ENCODE measurements around the gene FIP1L1. TPM values are rescaled to one million over a fixed set of nuclear protein-coding genes. Genes with fewer than 3 reads are reported as not detected.

The FIP1L1 gene
- total and polyA plus RNA-seq, 10 donors = 32.4 to 87.0 (median 59.9) TPM

DNA sequence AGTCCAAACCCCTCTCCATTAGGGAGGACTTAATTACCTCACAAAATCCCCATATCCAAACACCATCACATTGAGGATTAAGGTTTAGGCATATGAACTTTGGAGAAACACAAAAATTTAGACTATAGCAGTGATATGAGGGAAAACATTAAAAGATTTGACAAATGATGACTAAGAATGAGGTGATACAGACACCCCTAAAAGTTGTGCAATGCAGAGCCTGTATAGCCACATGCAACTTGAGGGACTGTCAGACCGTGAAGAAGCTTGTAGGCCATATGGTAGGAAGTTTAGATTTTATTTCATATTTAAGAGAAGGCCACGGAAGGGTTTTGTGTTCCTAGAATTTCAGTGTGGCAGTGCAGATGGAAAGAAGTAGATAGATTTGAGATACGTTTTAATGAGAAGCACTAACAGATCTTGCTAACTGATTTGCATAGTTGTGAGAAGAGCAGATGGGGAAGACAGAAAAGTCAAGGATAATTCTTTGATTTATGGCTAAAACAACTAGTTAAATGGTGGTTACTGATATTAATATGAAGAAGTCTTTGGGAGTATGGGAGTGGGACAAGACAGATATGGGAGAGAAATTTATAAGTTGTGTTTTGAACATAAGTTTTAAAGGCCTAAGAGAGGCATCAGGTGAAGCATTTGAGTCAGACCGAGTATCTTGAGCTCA is 5.5 kb upstream of the FIP1L1 start:
- no peaks in the 10 kb centered on the region for H3K36me3 ChIP-seq
- TF ChIP-seq POLR2A (IDR thresholded peaks at IDR 0.05) = no peak
- TF ChIP-seq, protein P1, sequence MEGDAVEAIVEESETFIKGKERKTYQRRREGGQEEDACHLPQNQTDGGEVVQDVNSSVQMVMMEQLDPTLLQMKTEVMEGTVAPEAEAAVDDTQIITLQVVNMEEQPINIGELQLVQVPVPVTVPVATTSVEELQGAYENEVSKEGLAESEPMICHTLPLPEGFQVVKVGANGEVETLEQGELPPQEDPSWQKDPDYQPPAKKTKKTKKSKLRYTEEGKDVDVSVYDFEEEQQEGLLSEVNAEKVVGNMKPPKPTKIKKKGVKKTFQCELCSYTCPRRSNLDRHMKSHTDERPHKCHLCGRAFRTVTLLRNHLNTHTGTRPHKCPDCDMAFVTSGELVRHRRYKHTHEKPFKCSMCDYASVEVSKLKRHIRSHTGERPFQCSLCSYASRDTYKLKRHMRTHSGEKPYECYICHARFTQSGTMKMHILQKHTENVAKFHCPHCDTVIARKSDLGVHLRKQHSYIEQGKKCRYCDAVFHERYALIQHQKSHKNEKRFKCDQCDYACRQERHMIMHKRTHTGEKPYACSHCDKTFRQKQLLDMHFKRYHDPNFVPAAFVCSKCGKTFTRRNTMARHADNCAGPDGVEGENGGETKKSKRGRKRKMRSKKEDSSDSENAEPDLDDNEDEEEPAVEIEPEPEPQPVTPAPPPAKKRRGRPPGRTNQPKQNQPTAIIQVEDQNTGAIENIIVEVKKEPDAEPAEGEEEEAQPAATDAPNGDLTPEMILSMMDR (IDR thresholded peaks at IDR 0.05 in 8 of 11, conservative IDR thresholded peaks at IDR 0.05 in 3 of 11) = no peak
- no peak for TF ChIP-seq POLR2AphosphoS5 (IDR thresholded peaks at IDR 0.05)
- DNase-seq = no peak
- H3K9me3 ChIP-seq = no peaks in the 10 kb centered on the region
- intact Hi-C loops (cut with DNase I; ENCODE audit: low total_unique reads) = no loop called here
- peaks cover 0 to 6% (median 4%) of the 10 kb centered on the region in 6 donors for H3K4me1 ChIP-seq
- H3K27me3 ChIP-seq (replicated peaks in 1 of 7) = peaks cover 0 to 18% (median 0%) of the 10 kb centered on the region in 7 donors
- H3K27ac ChIP-seq = no peak overlapping the region
- no peak overlapping the region for H3K4me3 ChIP-seq
- 78 to 90% (median 89%) methylated on average over 4 of the region's 4 CpGs for WGBS, 5 donors

GRCh38 chr4:53374777-53375258 is 2.6 kb upstream of the FIP1L1 start:
- DNase-seq = no peak
- H3K9me3 ChIP-seq = no peaks in the 10 kb centered on the region
- no peak overlapping the region for H3K27ac ChIP-seq
- peaks cover 0 to 18% (median 0%) of the 10 kb centered on the region in 7 donors for H3K27me3 ChIP-seq (replicated peaks in 1 of 7)
- intact Hi-C loops (cut with DNase I; ENCODE audit: low total_unique reads) = no loop called here
- H3K4me1 ChIP-seq = peaks cover 13 to 28% (median 24%) of the 10 kb centered on the region in 6 donors
- no peaks in the 10 kb centered on the region for H3K36me3 ChIP-seq
- TF ChIP-seq, protein P1 (IDR thresholded peaks at IDR 0.05 in 8 of 11, conservative IDR thresholded peaks at IDR 0.05 in 3 of 11) = no peak
- no peak for TF ChIP-seq POLR2A (IDR thresholded peaks at IDR 0.05)
- no peak for TF ChIP-seq POLR2AphosphoS5 (IDR thresholded peaks at IDR 0.05)
- no peak overlapping the region for H3K4me3 ChIP-seq
- WGBS, 5 donors = 88 to 92% (median 90%) methylated on average over 4 of the region's 4 CpGs

- peak overlapping the region; percentile 70 to 97 (median 88) for H3K4me3 ChIP-seq
- DNase-seq = no peak
- no peaks in the 10 kb centered on the region for H3K9me3 ChIP-seq
- TF ChIP-seq, protein P1 (IDR thresholded peaks at IDR 0.05 in 8 of 11, conservative IDR thresholded peaks at IDR 0.05 in 3 of 11) = no peak
- no peak for TF ChIP-seq POLR2AphosphoS5 (IDR thresholded peaks at IDR 0.05)
- TF ChIP-seq POLR2A (IDR thresholded peaks at IDR 0.05) = no peak
- H3K4me1 ChIP-seq = peaks cover 25 to 49% (median 39%) of the 10 kb centered on the region in 6 donors
- peaks cover 0 to 11% (median under 1%) of the 10 kb centered on the region in 6 donors for H3K36me3 ChIP-seq
- intact Hi-C loops (cut with DNase I; ENCODE audit: low total_unique reads) = no loop called here
- WGBS, 5 donors = 29 to 55% (median 37%) methylated on average over 5 of the region's 5 CpGs
- H3K27me3 ChIP-seq (replicated peaks in 1 of 7) = no peaks in the 10 kb centered on the region
- peak overlapping the region in 7 of 8 donors; percentile 90 to 94 (median 93) for H3K27ac ChIP-seq
Observed at GRCh38 chr4:53376900-53377299, 541 bp upstream of the FIP1L1 start.

- Histone ChIP-seq H3K4me3 (peak overlapping the region; percentile 70 to 97 (median 88)), H3K36me3 (peaks cover 0 to 23% (median 6%) of the 10 kb centered on the region in 6 donors), H3K27me3 (replicated peaks in 1 of 7) (no peaks in the 10 kb centered on the region), H3K27ac (peak overlapping the region; percentile 85 to 94 (median 93)), H3K4me1 (peaks cover 25 to 59% (median 39%) of the 10 kb centered on the region in 6 donors), H3K9me3 (no peaks in the 10 kb centered on the region)
- no peak for DNase-seq
- TF ChIP-seq, protein P1 (IDR thresholded peaks at IDR 0.05 in 8 of 11, conservative IDR thresholded peaks at IDR 0.05 in 3 of 11) = no peak
- TF ChIP-seq POLR2A (IDR thresholded peaks at IDR 0.05) (no peak), POLR2AphosphoS5 (IDR thresholded peaks at IDR 0.05) (no peak)
- intact Hi-C loops (cut with DNase I; ENCODE audit: low total_unique reads) = no loop called here
- WGBS, 5 donors = 0 to 1% (median 0%) methylated on average over 10 of the region's 10 CpGs
Observed at GRCh38 chr4:53378171-53378482, 686 bp downstream of the FIP1L1 start.
